IMR-90 (cell line): ENCODE measurements around the gene RAB26. TPM values are rescaled to one million over a fixed set of nuclear protein-coding genes. Genes with fewer than 3 reads are reported as not detected.

Experiments
- ATAC-seq: fragments of 200-7000 bp; cut with Tn5 transposase; 2 replicates; pipeline ENCODE4 v1.9.1; 2020; ENCODE audit warnings: low read depth, mild to moderate bottlenecking, moderate library complexity
- BruUV-seq: library from RNA; stranded (reverse); fragments of 400-500 nt; replicated peaks from 2 replicates; lab custom pipeline; 2021; lab: Mats Ljungman, UMichigan
- CTCF ChIA-PET: fragments of 300-600 bp; formaldehyde crosslinking; extraction: SDS; loops from one replicate; lab custom pipeline; 2021; ENCODE audit warnings: antibody characterized with exemption; lab: Yijun Ruan, JAX
- POLR2A ChIA-PET: fragments of 300-600 bp; sonication (Branson Sonifier 250); formaldehyde crosslinking; loops from one replicate; lab custom pipeline; 2022; ENCODE audit warnings: antibody characterized with exemption; ENCODE audit not compliant: unreplicated experiment; lab: Charles Lee
- DNase-seq: peaks from one replicate; pipeline ENCODE4 v3.0.0; 2013
- H2AFZ ChIP-seq: replicated peaks from 2 replicates; pipeline ENCODE3; 2013; ENCODE audit warnings: low read length, mild to moderate bottlenecking; ENCODE audit not compliant: poor library complexity
- H2AK5ac ChIP-seq: 2 replicates; pipeline ENCODE4 v1.6.1; 2013; ENCODE audit warnings: low read depth, low read length, inconsistent platforms
- H2AK9ac ChIP-seq: replicated peaks from 2 replicates; pipeline ENCODE3; 2013; ENCODE audit warnings: mild to moderate bottlenecking, low read depth, low read length, moderate library complexity; ENCODE audit not compliant: poor library complexity
- H2BK120ac ChIP-seq: 2 replicates; pipeline ENCODE4 v1.6.1; 2013; ENCODE audit warnings: low read depth, low read length, inconsistent platforms
- H2BK15ac ChIP-seq: 3 replicates; pipeline ENCODE4 v1.6.1; 2013; ENCODE audit warnings: low read depth, low read length, inconsistent platforms
- H2BK20ac ChIP-seq: 2 replicates; pipeline ENCODE4 v1.6.1; 2013; ENCODE audit warnings: low read depth, mild to moderate bottlenecking, inconsistent platforms, low read length, moderate library complexity
- H2BK5ac ChIP-seq: 2 replicates; pipeline ENCODE4 v1.6.1; 2013; ENCODE audit warnings: mild to moderate bottlenecking, low read depth, low read length, inconsistent platforms; ENCODE audit not compliant: poor library complexity, severe bottlenecking
- H3K14ac ChIP-seq: replicated peaks from 2 replicates; pipeline ENCODE4 v1.6.1; 2013; ENCODE audit warnings: low read depth, low read length, inconsistent platforms
- H3K18ac ChIP-seq: 2 replicates; pipeline ENCODE4 v1.6.1; 2013; ENCODE audit warnings: low read depth, low read length, control low read depth
- H3K23ac ChIP-seq: 2 replicates; pipeline ENCODE4 v1.6.1; 2013; ENCODE audit warnings: low read depth, low read length, inconsistent platforms
- H3K27ac ChIP-seq: 2 replicates; pipeline ENCODE4 v1.5.1; 2013; ENCODE audit warnings: mild to moderate bottlenecking, control low read depth, low read length; ENCODE audit not compliant: insufficient read depth
- H3K27me3 ChIP-seq: 2 replicates; pipeline ENCODE4 v1.6.1; 2013; ENCODE audit warnings: low read length; ENCODE audit not compliant: control insufficient read depth, insufficient read depth
- H3K36me3 ChIP-seq: 2 replicates; pipeline ENCODE4 v1.6.1; 2013; ENCODE audit warnings: low read length, mixed read lengths; ENCODE audit not compliant: control insufficient read depth, insufficient read depth
- H3K4ac ChIP-seq: 2 replicates; pipeline ENCODE4 v1.6.1; 2013; ENCODE audit warnings: low read depth, low read length, inconsistent platforms
- H3K4me1 ChIP-seq: 2 replicates; pipeline ENCODE4 v1.6.1; 2013; ENCODE audit warnings: low read length, mixed read lengths; ENCODE audit not compliant: control insufficient read depth, insufficient read depth
- H3K4me2 ChIP-seq: 2 replicates; pipeline ENCODE4 v1.6.1; 2013; ENCODE audit warnings: low read depth, mild to moderate bottlenecking, control low read depth, low read length, moderate library complexity
- H3K4me3 ChIP-seq: 2 replicates; pipeline ENCODE4 v1.5.1; 2013; ENCODE audit warnings: low read depth, mild to moderate bottlenecking, control low read depth, low read length, moderate library complexity; ENCODE audit not compliant: insufficient read depth
- H3K56ac ChIP-seq: 2 replicates; pipeline ENCODE4 v1.6.1; 2013; ENCODE audit warnings: low read length, inconsistent platforms; ENCODE audit not compliant: insufficient read depth; ENCODE audit errors: extremely low read depth
- H3K79me1 ChIP-seq, 2 experiments: 2 replicates each; pipeline ENCODE4 v1.6.1; 2013; ENCODE audit warnings: low read length in 2 of 2, inconsistent platforms in 1 of 2, low read depth in 1 of 2
- H3K9ac ChIP-seq: 2 replicates; pipeline ENCODE4 v1.6.1; 2013; ENCODE audit warnings: low read depth, low read length, control low read depth
- H3K9me1 ChIP-seq: 2 replicates; pipeline ENCODE4 v1.6.1; 2013; ENCODE audit warnings: low read length, inconsistent platforms; ENCODE audit not compliant: insufficient read depth
- H3K9me3 ChIP-seq: 2 replicates; pipeline ENCODE4 v1.6.1; 2013; ENCODE audit warnings: low read length; ENCODE audit not compliant: control insufficient read depth, insufficient read depth
- H4K20me1 ChIP-seq: 2 replicates; pipeline ENCODE4 v1.6.1; 2013; ENCODE audit warnings: low read length, inconsistent platforms; ENCODE audit not compliant: insufficient read depth
- H4K5ac ChIP-seq: 2 replicates; pipeline ENCODE4 v1.6.1; 2013; ENCODE audit warnings: mild to moderate bottlenecking, low read depth, low read length, control low read depth
- H4K8ac ChIP-seq, 2 experiments: 2 replicates each; pipeline ENCODE4 v1.6.1; 2013; ENCODE audit warnings: low read depth in 2 of 2, low read length in 2 of 2, control low read depth in 1 of 2, inconsistent platforms in 1 of 2
- H4K91ac ChIP-seq: 2 replicates; pipeline ENCODE4 v1.6.1; 2013; ENCODE audit warnings: low read depth, low read length, inconsistent platforms; ENCODE audit not compliant: insufficient read depth
- MAFK ChIP-seq: IDR thresholded peaks from 2 replicates; pipeline ENCODE4 v1.6.1; 2012; ENCODE audit warnings: low read depth, low read length, improper control_type of control experiment
- MAZ ChIP-seq: IDR thresholded peaks from 2 replicates; pipeline ENCODE4 v1.6.1; 2012; ENCODE audit warnings: low read depth, mild to moderate bottlenecking, low read length, improper control_type of control experiment, moderate library complexity, borderline replicate concordance
- MXI1 ChIP-seq: IDR thresholded peaks from 2 replicates; pipeline ENCODE4 v1.6.1; 2012; ENCODE audit warnings: low read depth, mild to moderate bottlenecking, low read length, moderate library complexity, borderline replicate concordance
- RFX5 ChIP-seq: IDR thresholded peaks from 2 replicates; pipeline ENCODE4 v1.8.0; 2012; ENCODE audit warnings: low read depth, mild to moderate bottlenecking, low read length, moderate library complexity
- WGBS, 2 experiments: methylation state at CpG; one replicate each; pipeline versions ENCODE4 v1.1.5 to v1.1.7; 2013; ENCODE audit warnings: missing lambda C conversion rate in 2 of 2; ENCODE audit not compliant: insufficient read length in 1 of 2; ENCODE audit errors: extremely low coverage in 2 of 2; 5-methylcytosine and 5-hydroxymethylcytosine counted together
- dilution Hi-C: fragments of 300-500 bp; cut with HindIII; formaldehyde crosslinking; loops from one replicate; pipeline ENCODE4 v1.14.3; 2018; ENCODE audit warnings: low sequenced_read_pairs; ENCODE audit not compliant: unreplicated experiment
- in situ Hi-C: fragments of 300-500 bp; cut with MboI; formaldehyde crosslinking; loops from 3 replicates; pipeline ENCODE4 v1.14.3; 2019; ENCODE audit warnings: low sequenced_read_pairs, inconsistent platforms, mixed read lengths
- intact Hi-C: fragments of 100-400 bp; cut with micrococcal nuclease; formaldehyde crosslinking; loops from 2 replicates; pipeline ENCODE4 v1.10.0; 2022
- polyA plus RNA-seq, 3 experiments: library from polyadenylated mRNA; depleted of rRNA; stranded (reverse); fragments of >200 nt; gene quantifications; 2 replicates each; pipeline ENCODE4 v1.2.3, GENCODE V29; 2012; ENCODE audit warnings: low replicate concordance in 1 of 3
- total RNA-seq: library from RNA; depleted of rRNA; stranded (reverse); fragments of >200 nt; gene quantifications from 2 replicates; pipeline ENCODE4 v1.2.3, GENCODE V29; 2012

RAB26 gene
- total and polyA plus RNA-seq, 2 of the 4 experiments (the other 2 are of a cell fraction) = 1.1 to 4.5 TPM

DNA sequence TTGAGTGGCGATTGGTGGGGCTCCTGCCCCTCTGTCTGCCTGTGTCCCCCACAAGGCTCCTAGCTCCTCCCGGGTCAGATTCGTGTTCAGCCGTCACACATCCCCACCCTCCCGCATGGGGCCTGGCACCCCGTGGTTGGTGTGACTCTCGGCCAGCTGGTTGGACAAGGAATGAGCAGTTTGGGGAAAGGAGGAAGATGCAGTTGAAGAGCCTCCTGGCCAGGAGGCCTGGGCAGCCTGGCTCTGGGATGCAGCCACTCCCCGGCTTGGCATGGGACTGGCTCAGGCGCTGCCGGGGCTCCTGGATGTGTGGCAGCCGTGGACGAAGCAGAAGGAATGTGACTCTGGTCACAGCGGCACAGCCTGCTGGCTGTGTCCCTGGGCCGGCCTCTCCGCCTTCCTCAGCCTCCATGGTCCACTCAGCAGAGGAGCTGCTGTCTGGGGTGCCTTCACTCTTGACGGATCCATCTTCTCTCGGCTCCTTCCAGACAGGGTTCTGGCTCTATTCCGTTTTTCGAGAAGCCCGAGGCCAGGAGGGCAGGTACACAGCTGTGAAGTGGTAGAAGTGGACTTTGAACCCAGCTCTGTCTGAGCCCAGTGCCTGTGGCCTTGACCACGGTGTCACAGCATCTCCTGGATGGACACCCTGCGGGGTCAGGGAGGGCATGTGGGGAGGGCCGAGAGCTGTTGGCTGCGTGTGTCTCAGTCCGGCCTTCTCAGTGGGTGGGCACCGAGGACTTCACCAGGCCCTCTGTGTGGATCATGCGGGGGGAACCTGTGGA is 9.2 kb downstream of the RAB26 start:
- ChIA-PET POLR2A (no interaction called here), CTCF (no interaction called here)
- no peak overlapping the region for H4K5ac ChIP-seq
- H2AFZ ChIP-seq = no peak overlapping the region
- H3K9me1 ChIP-seq = 0 out of 2 replicates have a peak, but pooled peaks cover 6% of the 10 kb centered on the region
- no peaks in the 10 kb centered on the region for H3K27me3 ChIP-seq
- H3K56ac ChIP-seq = no peak overlapping the region
- dilution Hi-C loops = no loop called here
- intact Hi-C loops = no loop called here
- peaks cover 45% of the 10 kb centered on the region for H3K4me1 ChIP-seq
- ATAC-seq (no peak), DNase-seq (no peak)
- H3K4ac ChIP-seq = no peak overlapping the region
- H3K4me2 ChIP-seq = no peak overlapping the region; the same call in 1 of the 2 replicates
- H3K14ac ChIP-seq = no peak overlapping the region
- peaks cover 86% of the 10 kb centered on the region for H4K20me1 ChIP-seq
- H2BK15ac ChIP-seq = no peak overlapping the region
- peak overlapping the region; percentile 32; the same call in 1 of the 2 replicates for H2AK5ac ChIP-seq
- peak overlapping the region; percentile 43 for H2AK9ac ChIP-seq
- 0 out of 2 replicates have a peak overlapping the region, but pooled peaks have one; percentile 41 for H3K23ac ChIP-seq
- H4K8ac ChIP-seq = no peak overlapping the region
- H2BK5ac ChIP-seq = no peak overlapping the region
- H3K9ac ChIP-seq = no peak overlapping the region
- no peak overlapping the region for H3K4me3 ChIP-seq
- no peak overlapping the region for H4K91ac ChIP-seq
- no TSS peak for BruUV-seq
- no peak overlapping the region for H2BK20ac ChIP-seq
- H3K36me3 ChIP-seq = peaks cover 19% of the 10 kb centered on the region
- in situ Hi-C loops = no loop called here
- TF ChIP-seq MAFK (no peak), RFX5 (no peak), MXI1 (no peak), MAZ (no peak)
- no peak overlapping the region for H2BK120ac ChIP-seq
- 83% methylated on average over 8 of the region's 27 CpGs; no CpG with 5 or more reads in 1 of the 2 experiments for WGBS, 2 experiments
- no peaks in the 10 kb centered on the region for H3K9me3 ChIP-seq
- H3K18ac ChIP-seq = no peak overlapping the region
- 0 out of 2 replicates have a peak overlapping the region, but pooled peaks have one; percentile 67 for H3K27ac ChIP-seq
- H3K79me1 ChIP-seq = peaks cover 0 to 82% of the 10 kb centered on the region in 2 experiments; a peak in 3 of 4 replicates
